ENCODE results near the gene IMPA2.
"Not testable (repeated sequence)": the region's sequence is repeated elsewhere in the genome, so short reads cannot be mapped to it uniquely, and the experiment has no call there.

IMPA2 gene

DNA sequence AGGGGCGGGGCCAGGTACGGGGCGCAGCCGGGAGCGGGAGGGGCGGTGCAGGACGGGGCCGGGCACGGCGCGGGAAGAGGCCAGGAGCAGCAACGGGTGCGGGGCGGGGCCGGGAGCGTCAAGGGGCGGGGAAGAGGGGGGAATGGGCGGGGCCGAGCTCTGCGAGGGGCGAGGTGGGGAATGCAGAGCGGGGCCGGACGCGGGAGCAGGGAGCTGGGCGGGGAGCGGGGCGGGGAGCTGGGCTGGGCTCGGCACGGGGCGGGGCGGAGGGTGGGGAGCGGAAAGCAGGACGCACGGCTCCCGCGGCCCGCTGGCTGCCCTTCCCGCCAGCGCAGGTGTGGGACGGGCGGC lies at the start of gene IMPA2:
IMPA2 (plus strand) TSS at position 316 of the 351 bp plus-strand sequence. CDS start 163 bp downstream, outside the sequence.
- Histone ChIP-seq H3K9ac (ENCODE audit: low read length) (peak within 1 kb of the TSS; percentile 93), H3K9me3 (ENCODE audit: control insufficient read depth, low read length) (no peaks in the 10 kb centered on the region), H3K4me3 (ENCODE audit: low read length) (peak within 1 kb of the TSS; percentile 91), H3K4me1 (ENCODE audit: control insufficient read depth, insufficient read depth, low read length) (peaks cover 35% of the 10 kb centered on the region), H3K36me3 (ENCODE audit: control insufficient read depth, insufficient read depth, low read length) (no peaks in the 10 kb centered on the region), H3K27me3 (ENCODE audit: control insufficient read depth, insufficient read depth, low read length) (no peaks in the 10 kb centered on the region)

DNA sequence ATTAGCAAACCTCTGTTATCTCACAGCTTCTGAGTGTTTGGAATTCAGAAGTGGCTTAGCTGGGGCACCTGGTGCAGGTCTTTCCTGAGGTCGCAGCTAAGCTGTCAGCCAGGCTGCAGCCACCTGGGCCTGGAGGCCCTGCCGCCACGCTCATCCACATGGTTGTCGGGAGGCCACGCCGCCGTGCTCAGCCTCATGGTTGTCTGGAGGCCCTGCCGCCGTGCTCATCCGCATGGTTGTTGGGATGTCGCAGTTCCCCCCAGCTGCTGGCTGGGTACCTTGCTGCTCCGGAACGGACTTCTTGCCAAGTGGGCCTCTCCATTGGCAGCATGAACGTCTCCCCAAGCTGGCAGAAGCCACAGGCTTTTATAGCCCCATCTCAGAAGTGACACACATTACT lies 48.9 kb upstream of the IMPA2 start:
- H3K9ac ChIP-seq (ENCODE audit: low read length): no peak overlapping the region

DNA sequence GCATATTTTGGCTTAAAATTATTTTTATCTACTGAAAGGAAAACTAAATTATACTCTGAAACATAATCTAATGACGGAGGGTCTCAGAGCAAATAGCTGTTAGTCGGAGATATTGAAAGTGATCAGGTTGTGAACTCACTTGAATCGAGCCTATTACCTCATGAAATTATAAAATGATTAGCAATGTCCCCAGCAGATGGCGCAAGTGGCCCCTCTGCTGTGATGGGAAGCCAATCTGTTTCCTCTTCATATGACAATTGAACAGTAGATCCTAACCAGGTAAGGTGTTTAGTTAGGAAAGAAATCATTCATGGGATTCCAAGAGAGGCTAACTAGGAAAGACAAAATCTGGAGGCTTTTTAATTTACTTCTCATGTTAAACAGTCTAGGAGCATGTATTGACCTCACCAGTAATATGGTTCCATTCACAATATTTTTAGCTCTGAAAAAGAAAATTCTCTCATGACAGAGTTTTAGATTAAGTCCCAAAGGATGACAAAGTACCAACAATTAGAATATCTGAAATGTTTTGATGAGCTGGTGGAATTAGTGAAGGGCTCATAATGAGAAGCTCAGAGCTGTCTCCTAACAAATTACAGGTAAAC lies 43.3 kb upstream of the IMPA2 start:
- Histone ChIP-seq H3K9ac (ENCODE audit: low read length) (no peak overlapping the region), H3K9me3 (ENCODE audit: control insufficient read depth, low read length) (no peaks in the 10 kb centered on the region), H3K4me1 (ENCODE audit: control insufficient read depth, insufficient read depth, low read length) (no peaks in the 10 kb centered on the region), H3K4me3 (ENCODE audit: low read length) (no peak overlapping the region), H3K36me3 (ENCODE audit: control insufficient read depth, insufficient read depth, low read length) (no peaks in the 10 kb centered on the region), H3K27me3 (ENCODE audit: control insufficient read depth, insufficient read depth, low read length) (no peaks in the 10 kb centered on the region)

More for the DNA sequence above, 48.9 kb upstream of the IMPA2 start:
- no peaks in the 10 kb centered on the region for H3K36me3 ChIP-seq (ENCODE audit: control insufficient read depth, insufficient read depth, low read length)
- H3K9me3 ChIP-seq (ENCODE audit: control insufficient read depth, low read length): no peaks in the 10 kb centered on the region
- H3K4me3 ChIP-seq (ENCODE audit: low read length): no peak overlapping the region
- no peaks in the 10 kb centered on the region for H3K4me1 ChIP-seq (ENCODE audit: control insufficient read depth, insufficient read depth, low read length)
- H3K27me3 ChIP-seq (ENCODE audit: control insufficient read depth, insufficient read depth, low read length): no peaks in the 10 kb centered on the region

DNA sequence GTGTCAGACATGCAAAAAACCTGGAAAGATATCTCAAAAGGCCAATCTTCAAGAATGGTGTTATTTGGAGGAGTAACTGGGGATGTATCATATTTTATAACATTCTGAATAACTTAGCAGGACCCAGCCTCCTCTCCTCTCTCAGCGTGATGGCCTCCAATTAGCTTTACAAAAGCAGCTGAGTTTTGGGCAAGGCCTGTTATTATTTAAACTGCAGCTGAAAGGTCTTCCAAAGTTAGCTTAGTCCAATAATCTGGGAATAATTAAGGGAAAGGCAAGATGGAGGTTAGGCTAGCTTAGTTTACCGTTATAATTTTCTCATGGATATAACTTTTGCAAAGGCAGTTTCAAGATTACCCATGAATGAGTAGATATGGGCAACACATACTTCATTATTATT lies 40.4 kb upstream of the IMPA2 start:
- H3K4me1 ChIP-seq (ENCODE audit: control insufficient read depth, insufficient read depth, low read length): no peaks in the 10 kb centered on the region
- no peaks in the 10 kb centered on the region for H3K27me3 ChIP-seq (ENCODE audit: control insufficient read depth, insufficient read depth, low read length)
- H3K4me3 ChIP-seq (ENCODE audit: low read length): no peak overlapping the region
- no peaks in the 10 kb centered on the region for H3K9me3 ChIP-seq (ENCODE audit: control insufficient read depth, low read length)
- no peak overlapping the region for H3K9ac ChIP-seq (ENCODE audit: low read length)
- no peaks in the 10 kb centered on the region for H3K36me3 ChIP-seq (ENCODE audit: control insufficient read depth, insufficient read depth, low read length)

DNA sequence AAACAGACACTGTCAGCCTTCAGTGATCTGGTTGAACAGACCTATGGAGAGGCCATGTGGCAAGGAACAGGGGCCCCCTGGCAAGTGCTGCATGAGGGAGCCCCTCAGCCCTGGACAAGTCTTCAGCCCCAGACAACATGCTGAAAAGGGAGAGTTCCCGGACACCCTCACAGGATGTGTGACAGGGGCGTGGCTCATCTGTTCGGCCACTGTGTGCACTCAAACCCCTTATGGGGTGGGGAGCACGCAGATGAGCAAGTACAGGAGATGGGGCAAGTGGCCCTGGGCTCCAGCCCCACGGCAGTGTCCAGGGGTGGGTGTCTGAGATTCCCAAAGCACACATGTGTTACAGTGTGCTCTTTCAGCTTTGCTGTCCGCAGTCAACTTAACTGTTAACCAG lies 37.8 kb upstream of the IMPA2 start:
- no peaks in the 10 kb centered on the region for H3K36me3 ChIP-seq (ENCODE audit: control insufficient read depth, insufficient read depth, low read length)
- no peaks in the 10 kb centered on the region for H3K27me3 ChIP-seq (ENCODE audit: control insufficient read depth, insufficient read depth, low read length)
- no peak overlapping the region for H3K4me3 ChIP-seq (ENCODE audit: low read length)
- H3K9me3 ChIP-seq (ENCODE audit: control insufficient read depth, low read length): no peaks in the 10 kb centered on the region
- peaks cover 14% of the 10 kb centered on the region for H3K4me1 ChIP-seq (ENCODE audit: control insufficient read depth, insufficient read depth, low read length)
- H3K9ac ChIP-seq (ENCODE audit: low read length): no peak overlapping the region

DNA sequence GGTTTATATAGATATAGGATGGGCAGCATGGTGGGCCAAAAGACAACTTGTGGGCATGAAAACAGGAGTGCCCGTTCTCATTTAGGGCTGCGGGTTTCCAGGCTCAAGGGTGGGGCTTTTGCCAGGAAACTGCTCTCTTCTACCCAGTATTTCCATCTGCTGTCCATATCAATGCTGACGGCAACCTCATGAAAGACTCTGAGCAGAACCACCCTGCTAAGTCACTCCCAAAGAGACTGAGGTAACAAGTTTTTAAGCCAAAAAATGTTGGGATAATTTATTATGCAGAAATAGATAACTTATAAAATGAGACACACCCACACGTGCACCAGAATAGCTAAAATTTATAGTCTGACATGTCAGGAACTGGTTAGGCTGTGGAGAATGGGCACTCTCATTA lies 37.1 kb upstream of the IMPA2 start:
- Histone ChIP-seq H3K36me3 (ENCODE audit: control insufficient read depth, insufficient read depth, low read length) (no peaks in the 10 kb centered on the region), H3K9me3 (ENCODE audit: control insufficient read depth, low read length) (no peaks in the 10 kb centered on the region), H3K9ac (ENCODE audit: low read length) (no peak overlapping the region), H3K27me3 (ENCODE audit: control insufficient read depth, insufficient read depth, low read length) (no peaks in the 10 kb centered on the region), H3K4me3 (ENCODE audit: low read length) (no peak overlapping the region), H3K4me1 (ENCODE audit: control insufficient read depth, insufficient read depth, low read length) (peaks cover 14% of the 10 kb centered on the region)

DNA sequence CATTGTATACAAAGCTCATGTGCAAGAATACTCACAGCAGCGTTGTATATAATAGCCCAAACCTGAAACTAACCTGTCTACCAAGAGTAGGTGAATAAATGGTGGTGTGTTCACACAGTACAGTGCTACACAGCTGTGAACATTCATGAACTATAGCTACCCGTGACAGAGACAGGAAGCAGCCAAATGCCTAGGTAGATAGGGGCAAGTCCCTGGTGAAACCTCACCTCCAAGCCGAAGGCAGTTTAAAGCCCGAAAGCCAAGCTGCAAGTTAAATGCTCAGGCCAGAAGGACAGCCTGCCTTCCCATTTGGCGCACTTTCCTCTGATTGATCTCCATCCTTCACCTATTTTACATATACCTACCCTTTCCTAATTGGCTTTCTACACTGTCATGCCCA lies 36.5 kb upstream of the IMPA2 start:
- Histone ChIP-seq H3K36me3 (ENCODE audit: control insufficient read depth, insufficient read depth, low read length) (no peaks in the 10 kb centered on the region), H3K27me3 (ENCODE audit: control insufficient read depth, insufficient read depth, low read length) (no peaks in the 10 kb centered on the region), H3K4me3 (ENCODE audit: low read length) (no peak overlapping the region), H3K4me1 (ENCODE audit: control insufficient read depth, insufficient read depth, low read length) (peaks cover 14% of the 10 kb centered on the region), H3K9ac (ENCODE audit: low read length) (no peak overlapping the region), H3K9me3 (ENCODE audit: control insufficient read depth, low read length) (no peaks in the 10 kb centered on the region)

DNA sequence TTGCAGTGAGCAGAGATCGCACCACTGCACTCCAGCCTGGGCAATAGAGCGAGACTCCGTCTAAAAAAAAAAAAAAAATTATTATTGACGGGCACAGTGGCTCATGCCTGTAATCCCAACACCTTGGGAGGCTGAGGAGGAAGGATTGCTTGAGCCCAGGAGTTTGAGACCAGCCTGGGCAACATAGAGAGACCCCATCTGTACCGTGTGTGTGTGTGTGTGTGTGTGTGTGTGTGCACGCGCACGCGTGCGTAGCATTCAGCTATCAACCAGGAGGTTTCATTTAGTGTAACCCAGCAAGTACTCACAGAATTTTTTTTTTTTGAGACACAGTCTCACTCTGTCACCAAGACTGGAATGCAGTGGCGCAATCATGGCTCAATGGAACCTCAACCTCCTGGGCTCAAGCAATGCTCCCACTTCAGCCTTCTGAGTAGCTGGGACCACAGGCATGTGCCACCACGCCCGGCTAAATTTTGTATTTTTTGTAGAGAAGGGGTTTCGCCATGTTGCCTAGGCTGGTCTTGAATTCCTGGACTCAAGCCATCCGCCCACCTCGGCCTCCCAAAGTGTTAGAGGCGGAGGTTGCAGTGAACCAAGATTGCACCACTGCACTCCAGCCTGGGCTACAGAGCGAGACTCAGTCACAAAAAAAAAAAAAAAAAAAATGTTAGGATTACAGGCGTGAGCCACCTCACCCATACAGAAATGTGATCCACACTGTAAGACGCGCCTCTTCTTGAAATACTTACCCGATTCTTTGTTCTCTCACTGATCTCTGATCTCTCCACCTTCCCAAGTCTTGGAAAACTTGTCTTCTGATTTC lies 35.3 kb upstream of the IMPA2 start:
- not testable (repeated sequence) for H3K27me3 ChIP-seq (ENCODE audit: control insufficient read depth, insufficient read depth, low read length); H3K9me3 ChIP-seq (ENCODE audit: control insufficient read depth, low read length); H3K36me3 ChIP-seq (ENCODE audit: control insufficient read depth, insufficient read depth, low read length); H3K4me3 ChIP-seq (ENCODE audit: low read length)
- Histone ChIP-seq H3K9ac (ENCODE audit: low read length) (peak overlapping the region; percentile 98), H3K4me1 (ENCODE audit: control insufficient read depth, insufficient read depth, low read length) (peaks cover 14% of the 10 kb centered on the region)

DNA sequence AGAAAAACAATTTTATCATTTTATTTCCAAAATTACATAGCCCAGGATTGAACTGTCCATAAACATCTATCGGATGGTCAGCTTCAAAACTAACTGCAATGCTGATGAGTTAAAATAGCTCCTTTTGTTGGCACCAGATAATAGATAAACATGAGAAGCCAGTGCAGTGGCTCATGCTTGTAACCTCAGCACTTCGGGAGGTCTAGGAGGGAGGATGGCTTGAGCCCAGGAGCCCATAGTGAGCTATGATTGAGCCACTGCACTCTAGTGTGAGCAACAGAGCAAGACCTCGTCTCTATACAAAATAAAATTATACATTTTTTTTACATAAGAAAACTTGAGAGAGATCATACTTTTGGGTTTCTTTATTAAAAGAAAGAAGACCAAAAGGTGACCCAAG lies 34.6 kb upstream of the IMPA2 start:
- Histone ChIP-seq H3K27me3 (ENCODE audit: control insufficient read depth, insufficient read depth, low read length) (no peaks in the 10 kb centered on the region), H3K36me3 (ENCODE audit: control insufficient read depth, insufficient read depth, low read length) (no peaks in the 10 kb centered on the region), H3K4me3 (ENCODE audit: low read length) (no peak overlapping the region), H3K9ac (ENCODE audit: low read length) (peak overlapping the region; percentile 98), H3K9me3 (ENCODE audit: control insufficient read depth, low read length) (no peaks in the 10 kb centered on the region), H3K4me1 (ENCODE audit: control insufficient read depth, insufficient read depth, low read length) (peaks cover 14% of the 10 kb centered on the region)

DNA sequence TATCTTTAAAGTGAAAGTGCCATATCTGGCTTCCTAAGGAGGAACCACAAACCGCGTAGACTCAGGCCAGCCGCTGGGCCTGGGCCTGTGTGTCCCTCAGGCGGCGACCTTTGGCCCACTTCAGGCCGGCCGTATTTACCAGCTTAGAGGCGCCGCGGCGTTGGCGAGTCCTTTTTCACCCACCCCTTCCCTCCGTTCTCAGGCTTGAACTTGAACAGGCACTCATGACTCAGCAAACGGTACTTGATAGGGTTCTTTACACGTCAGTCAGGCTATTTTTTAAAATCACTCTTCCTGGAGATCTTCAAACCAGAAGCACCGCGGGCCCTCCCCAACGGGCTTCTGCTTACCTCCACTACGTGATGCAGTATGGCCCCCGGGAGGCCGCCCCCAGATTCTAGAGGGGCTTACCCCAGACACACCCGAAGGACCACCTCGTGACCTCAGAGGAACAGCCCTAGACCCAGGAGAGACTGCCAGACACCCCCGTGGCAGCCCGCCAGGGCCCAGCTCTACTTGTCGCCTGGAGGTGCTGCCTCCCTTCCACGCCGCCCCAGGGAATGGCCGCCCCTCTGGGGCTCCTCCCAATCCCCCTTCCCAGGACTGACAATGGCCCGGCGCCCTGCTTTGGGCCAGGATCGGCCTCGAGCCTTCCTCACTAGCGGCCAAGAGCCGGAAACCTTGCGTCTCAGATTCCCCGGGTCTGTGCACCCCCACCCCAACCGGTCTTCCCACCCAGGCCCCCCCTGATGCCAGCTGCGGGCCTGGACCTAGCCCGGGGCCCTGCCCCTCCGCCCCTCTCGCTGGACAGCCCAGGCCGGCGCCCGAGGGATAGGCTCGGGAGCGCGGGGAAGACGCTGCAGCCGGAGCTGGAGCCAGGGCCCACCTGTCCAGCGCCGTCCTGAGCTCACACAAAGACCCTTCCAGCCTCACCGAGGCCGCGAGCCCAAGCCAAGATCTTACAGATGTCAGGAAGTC lies 33.8 kb upstream of the IMPA2 start:
- Histone ChIP-seq H3K36me3 (ENCODE audit: control insufficient read depth, insufficient read depth, low read length) (no peaks in the 10 kb centered on the region), H3K4me1 (ENCODE audit: control insufficient read depth, insufficient read depth, low read length) (peaks cover 14% of the 10 kb centered on the region), H3K4me3 (ENCODE audit: low read length) (peak overlapping the region; percentile 74), H3K27me3 (ENCODE audit: control insufficient read depth, insufficient read depth, low read length) (no peaks in the 10 kb centered on the region), H3K9ac (ENCODE audit: low read length) (peak overlapping the region; percentile 98), H3K9me3 (ENCODE audit: control insufficient read depth, low read length) (no peaks in the 10 kb centered on the region)

DNA sequence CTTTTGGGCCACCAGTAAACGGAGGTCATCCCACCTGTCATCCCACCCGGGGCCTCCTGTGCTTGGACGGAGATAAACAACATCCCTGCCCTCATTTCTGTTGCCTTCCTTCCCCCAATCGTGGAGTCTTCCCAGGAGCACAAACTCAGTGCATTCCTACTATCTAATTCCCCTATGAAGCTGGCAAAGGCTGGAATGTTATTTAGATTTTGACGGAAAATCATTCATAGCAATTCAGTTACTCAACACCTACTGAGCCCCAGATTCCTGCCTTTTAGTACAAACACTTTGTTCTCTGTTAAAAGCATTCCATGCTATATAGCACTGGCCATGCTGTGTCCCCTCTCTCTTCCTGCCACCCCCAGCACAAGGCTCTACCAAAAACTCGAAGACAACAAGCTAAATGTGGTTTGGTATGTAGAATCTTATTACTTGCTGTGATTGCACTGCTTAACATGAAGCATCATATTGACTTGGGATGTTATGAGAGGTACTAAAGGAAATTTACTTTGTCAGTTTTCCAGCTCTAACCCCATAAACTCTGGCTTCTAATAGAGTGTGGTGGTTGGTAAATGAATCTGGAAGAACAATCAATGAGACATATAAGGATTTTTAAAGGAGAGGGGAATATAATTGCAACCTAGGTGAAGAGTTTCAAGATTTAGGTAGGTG lies 32.3 kb upstream of the IMPA2 start:
- H3K9ac ChIP-seq (ENCODE audit: low read length): no peak overlapping the region
- no peaks in the 10 kb centered on the region for H3K9me3 ChIP-seq (ENCODE audit: control insufficient read depth, low read length)
- peaks cover 14% of the 10 kb centered on the region for H3K4me1 ChIP-seq (ENCODE audit: control insufficient read depth, insufficient read depth, low read length)
- H3K36me3 ChIP-seq (ENCODE audit: control insufficient read depth, insufficient read depth, low read length): no peaks in the 10 kb centered on the region
- no peaks in the 10 kb centered on the region for H3K27me3 ChIP-seq (ENCODE audit: control insufficient read depth, insufficient read depth, low read length)
- H3K4me3 ChIP-seq (ENCODE audit: low read length): no peak overlapping the region
